ENCODE measurements around the gene PMVK.
A peak's percentile ranks its signal among the peaks of the same experiment; 100 is the strongest.

The PMVK gene

GRCh38 chr1:154962795-154963330 lies 26.3 kb upstream of the PMVK start:
- Histone ChIP-seq H3K36me3 (ENCODE audit: control insufficient read depth, insufficient read depth, low read length) (peaks cover 26% of the 10 kb centered on the region), H3K79me1 (ENCODE audit: low read length) (peaks cover 16% of the 10 kb centered on the region), H3K4me2 (ENCODE audit: low read length) (no peak overlapping the region), H4K8ac (ENCODE audit: low read depth, low read length) (no peak overlapping the region), H2BK120ac (ENCODE audit: low read depth, low read length) (no peak overlapping the region), H3K9ac (ENCODE audit: low read length) (no peak overlapping the region), H3K4me1 (ENCODE audit: control insufficient read depth, low read depth, low read length) (peaks cover 4% of the 10 kb centered on the region), H3K27me3 (ENCODE audit: insufficient read depth, low read length, poor library complexity) (no peaks in the 10 kb centered on the region), H4K5ac (ENCODE audit: low read length) (no peak overlapping the region), H3K23ac (ENCODE audit: low read length) (no peak overlapping the region), H3K4ac (ENCODE audit: low read depth, low read length) (no peak overlapping the region), H2BK15ac (replicated peaks; ENCODE audit: low read depth) (no peak overlapping the region), H2AK5ac (ENCODE audit: low read length) (no peak overlapping the region), H3K4me3 (ENCODE audit: low read length) (no peak overlapping the region), H3K27ac (ENCODE audit: low read depth, low read length) (no peak overlapping the region), H2BK5ac (ENCODE audit: low read length) (no peak overlapping the region), H3K56ac (ENCODE audit: low read length) (peak overlapping the region; percentile 64), H3K18ac (ENCODE audit: low read length) (no peak overlapping the region), H3K79me2 (ENCODE audit: control insufficient read depth, insufficient read depth, low read length) (peaks cover 14% of the 10 kb centered on the region)
- DNase-seq: no peak
- WGBS (ENCODE audit: extremely low coverage, insufficient coverage, low lambda C conversion rate): no CpG with 5 or more reads among the region's 6 CpGs

DNA sequence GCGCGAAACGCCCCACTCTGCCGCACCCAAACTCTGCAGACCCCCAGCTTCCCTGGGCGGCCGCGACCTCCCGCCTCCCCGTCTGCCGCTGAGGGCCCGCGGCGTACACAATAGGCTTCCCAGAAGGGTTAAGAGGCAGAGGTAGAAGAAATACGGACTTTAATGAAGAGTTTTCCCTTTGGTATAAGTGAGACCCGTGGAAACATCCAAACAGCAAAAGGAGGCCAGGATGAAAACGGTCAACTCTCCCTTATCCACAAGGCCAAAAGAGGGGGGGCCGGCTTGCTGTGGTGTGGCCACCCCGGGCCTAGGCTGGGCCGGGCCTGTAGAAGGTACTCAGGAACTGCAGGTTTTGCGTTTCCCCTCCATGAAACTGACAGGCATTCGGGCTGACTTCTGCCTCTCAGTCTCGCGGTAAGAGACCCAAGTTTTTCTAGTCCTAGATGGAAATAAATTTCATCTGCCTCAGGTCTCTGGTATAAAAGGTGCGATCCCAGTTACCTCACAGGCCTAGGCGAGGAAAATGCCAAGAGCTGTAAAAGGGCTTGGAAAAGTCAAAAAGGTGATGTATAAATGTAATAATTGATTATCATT lies 25.7 kb upstream of the PMVK start:
- Histone ChIP-seq H3K18ac (ENCODE audit: low read length) (peak overlapping the region; percentile 85), H2AK5ac (ENCODE audit: low read length) (no peak overlapping the region), H3K27me3 (ENCODE audit: insufficient read depth, low read length, poor library complexity) (no peaks in the 10 kb centered on the region), H4K8ac (ENCODE audit: low read depth, low read length) (no peak overlapping the region), H3K79me2 (ENCODE audit: control insufficient read depth, insufficient read depth, low read length) (peaks cover 9% of the 10 kb centered on the region), H3K4me2 (ENCODE audit: low read length) (peak overlapping the region; percentile 53), H3K36me3 (ENCODE audit: control insufficient read depth, insufficient read depth, low read length) (peaks cover 23% of the 10 kb centered on the region), H2BK5ac (ENCODE audit: low read length) (no peak overlapping the region), H3K4me3 (ENCODE audit: low read length) (peak overlapping the region; percentile 6), H3K23ac (ENCODE audit: low read length) (no peak overlapping the region), H3K4ac (ENCODE audit: low read depth, low read length) (peak overlapping the region; percentile 70), H4K5ac (ENCODE audit: low read length) (peak overlapping the region; percentile 56), H2BK15ac (replicated peaks; ENCODE audit: low read depth) (no peak overlapping the region), H3K79me1 (ENCODE audit: low read length) (peaks cover 11% of the 10 kb centered on the region), H3K27ac (ENCODE audit: low read depth, low read length) (peak overlapping the region; percentile 90), H3K9ac (ENCODE audit: low read length) (peak overlapping the region; percentile 84), H3K56ac (ENCODE audit: low read length) (peak overlapping the region; percentile 95), H3K4me1 (ENCODE audit: control insufficient read depth, low read depth, low read length) (peaks cover 5% of the 10 kb centered on the region), H2BK120ac (ENCODE audit: low read depth, low read length) (no peak overlapping the region)
- WGBS (ENCODE audit: extremely low coverage, insufficient coverage, low lambda C conversion rate): no CpG with 5 or more reads among the region's 25 CpGs
- peak; percentile 60 for DNase-seq

DNA sequence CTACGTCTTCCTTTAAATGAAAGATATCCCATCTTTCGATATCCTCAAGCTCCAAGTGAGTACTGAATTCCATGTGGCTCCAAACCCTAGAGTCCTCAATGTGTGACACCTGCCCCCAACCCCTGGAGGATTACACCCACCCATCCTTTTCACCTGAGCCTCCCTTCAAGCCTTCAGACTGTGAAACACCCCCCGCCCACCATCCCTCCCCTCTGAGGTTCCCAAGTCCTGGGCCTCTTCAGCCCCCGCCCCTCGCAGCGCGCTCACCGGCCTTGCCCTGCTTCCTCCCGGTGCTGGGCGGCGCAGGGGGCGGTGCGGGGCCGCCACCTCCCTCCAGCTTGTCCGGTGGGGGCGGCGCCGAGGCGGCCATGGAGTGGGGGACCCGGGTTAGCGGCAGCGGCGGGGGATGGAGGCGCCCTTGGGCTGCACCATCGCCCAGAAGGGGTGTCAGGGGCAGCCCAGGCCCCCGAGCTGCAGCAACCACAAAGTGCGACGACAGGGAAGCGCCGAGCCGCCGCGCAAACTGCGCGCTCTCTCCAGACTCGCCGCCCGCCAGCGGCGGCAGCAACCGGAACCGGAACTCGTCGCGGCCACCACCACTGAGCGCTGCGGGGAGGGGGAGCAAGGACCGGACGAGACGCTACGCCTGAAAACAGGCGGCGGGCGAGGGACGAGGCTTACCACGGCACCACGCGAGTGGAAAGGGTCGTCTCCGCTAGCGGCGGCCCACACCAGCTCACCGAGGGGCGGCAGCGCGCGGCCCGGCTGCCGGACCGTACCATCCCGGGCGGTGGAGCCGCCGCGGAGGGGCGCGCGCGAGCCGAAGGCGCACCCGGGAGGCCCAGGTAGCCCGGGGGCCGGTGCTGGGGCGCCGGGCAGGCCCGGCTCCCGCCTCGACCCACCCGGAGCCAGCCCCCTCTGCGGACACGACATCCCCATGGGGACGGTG lies 25.0 kb upstream of the PMVK start, which contains the start of gene PYGO2:
Gene PYGO2, minus strand, starts transcription at position 576 of the 949 bp plus-strand sequence. Its CDS starts 206 bp downstream, at position 370.
- peak within 1 kb of the TSS; percentile 84 for H3K9ac ChIP-seq (ENCODE audit: low read length)
- peaks cover 10% of the 10 kb centered on the region for H3K79me1 ChIP-seq (ENCODE audit: low read length)
- H3K4me1 ChIP-seq (ENCODE audit: control insufficient read depth, low read depth, low read length): peaks cover 7% of the 10 kb centered on the region

GRCh38 chr1:154960446-154961136 lies 24.1 kb upstream of the PMVK start:
- peak overlapping the region; percentile 95 for H3K56ac ChIP-seq (ENCODE audit: low read length)
- DNase-seq: no peak

More for the DNA sequence above, 25.0 kb upstream of the PMVK start, which contains the start of gene PYGO2:
- Histone ChIP-seq H3K4me3 (ENCODE audit: low read length) (peak within 1 kb of the TSS; percentile 58), H2BK120ac (ENCODE audit: low read depth, low read length) (no peak within 1 kb of the TSS), H3K79me2 (ENCODE audit: control insufficient read depth, insufficient read depth, low read length) (peaks cover 9% of the 10 kb centered on the region), H2AK5ac (ENCODE audit: low read length) (no peak within 1 kb of the TSS), H3K56ac (ENCODE audit: low read length) (peak within 1 kb of the TSS; percentile 95), H3K18ac (ENCODE audit: low read length) (peak within 1 kb of the TSS; percentile 85), H3K27ac (ENCODE audit: low read depth, low read length) (peak within 1 kb of the TSS; percentile 90), H2BK5ac (ENCODE audit: low read length) (peak within 1 kb of the TSS; percentile 18), H3K4ac (ENCODE audit: low read depth, low read length) (peak within 1 kb of the TSS; percentile 88), H3K23ac (ENCODE audit: low read length) (peak within 1 kb of the TSS; percentile 54), H4K5ac (ENCODE audit: low read length) (peak within 1 kb of the TSS; percentile 56), H2BK15ac (replicated peaks; ENCODE audit: low read depth) (no peak within 1 kb of the TSS), H3K27me3 (ENCODE audit: insufficient read depth, low read length, poor library complexity) (no peaks in the 10 kb centered on the region), H4K8ac (ENCODE audit: low read depth, low read length) (no peak within 1 kb of the TSS), H3K4me2 (ENCODE audit: low read length) (peak within 1 kb of the TSS; percentile 63), H3K36me3 (ENCODE audit: control insufficient read depth, insufficient read depth, low read length) (peaks cover 17% of the 10 kb centered on the region)
- peak; percentile 89 for DNase-seq
- no CpG with 5 or more reads among the region's 93 CpGs for WGBS (ENCODE audit: extremely low coverage, insufficient coverage, low lambda C conversion rate)

GRCh38 chr1:154959426-154959780 lies 22.9 kb upstream of the PMVK start:
- Histone ChIP-seq H3K18ac (ENCODE audit: low read length) (no peak overlapping the region), H3K23ac (ENCODE audit: low read length) (no peak overlapping the region), H2AK5ac (ENCODE audit: low read length) (no peak overlapping the region), H3K27ac (ENCODE audit: low read depth, low read length) (no peak overlapping the region), H3K79me1 (ENCODE audit: low read length) (peaks cover 9% of the 10 kb centered on the region), H2BK15ac (replicated peaks; ENCODE audit: low read depth) (no peak overlapping the region), H3K9ac (ENCODE audit: low read length) (no peak overlapping the region), H3K4me3 (ENCODE audit: low read length) (no peak overlapping the region), H3K27me3 (ENCODE audit: insufficient read depth, low read length, poor library complexity) (no peaks in the 10 kb centered on the region), H4K8ac (ENCODE audit: low read depth, low read length) (no peak overlapping the region), H3K4me2 (ENCODE audit: low read length) (no peak overlapping the region), H3K36me3 (ENCODE audit: control insufficient read depth, insufficient read depth, low read length) (peaks cover 9% of the 10 kb centered on the region), H3K4ac (ENCODE audit: low read depth, low read length) (no peak overlapping the region), H4K5ac (ENCODE audit: low read length) (no peak overlapping the region), H3K56ac (ENCODE audit: low read length) (no peak overlapping the region), H2BK120ac (ENCODE audit: low read depth, low read length) (no peak overlapping the region), H3K4me1 (ENCODE audit: control insufficient read depth, low read depth, low read length) (peaks cover 11% of the 10 kb centered on the region), H3K79me2 (ENCODE audit: control insufficient read depth, insufficient read depth, low read length) (peaks cover 6% of the 10 kb centered on the region), H2BK5ac (ENCODE audit: low read length) (no peak overlapping the region)
- WGBS (ENCODE audit: extremely low coverage, insufficient coverage, low lambda C conversion rate): no CpG with 5 or more reads among the region's 7 CpGs
- no peak for DNase-seq

More at GRCh38 chr1:154960446-154961136, 24.1 kb upstream of the PMVK start:
- WGBS (ENCODE audit: extremely low coverage, insufficient coverage, low lambda C conversion rate): no CpG with 5 or more reads among the region's 10 CpGs
- peaks cover 7% of the 10 kb centered on the region for H3K4me1 ChIP-seq (ENCODE audit: control insufficient read depth, low read depth, low read length)
- H2BK15ac ChIP-seq (replicated peaks; ENCODE audit: low read depth): no peak overlapping the region
- H2AK5ac ChIP-seq (ENCODE audit: low read length): no peak overlapping the region
- H3K23ac ChIP-seq (ENCODE audit: low read length): no peak overlapping the region
- no peak overlapping the region for H2BK120ac ChIP-seq (ENCODE audit: low read depth, low read length)
- no peak overlapping the region for H2BK5ac ChIP-seq (ENCODE audit: low read length)
- no peak overlapping the region for H4K8ac ChIP-seq (ENCODE audit: low read depth, low read length)
- H4K5ac ChIP-seq (ENCODE audit: low read length): no peak overlapping the region
- peaks cover 15% of the 10 kb centered on the region for H3K36me3 ChIP-seq (ENCODE audit: control insufficient read depth, insufficient read depth, low read length)
- peaks cover 9% of the 10 kb centered on the region for H3K79me2 ChIP-seq (ENCODE audit: control insufficient read depth, insufficient read depth, low read length)
- H3K4me3 ChIP-seq (ENCODE audit: low read length): peak overlapping the region; percentile 58
- H3K27ac ChIP-seq (ENCODE audit: low read depth, low read length): no peak overlapping the region
- H3K27me3 ChIP-seq (ENCODE audit: insufficient read depth, low read length, poor library complexity): no peaks in the 10 kb centered on the region
- no peak overlapping the region for H3K4ac ChIP-seq (ENCODE audit: low read depth, low read length)
- H3K4me2 ChIP-seq (ENCODE audit: low read length): peak overlapping the region; percentile 63
- peaks cover 8% of the 10 kb centered on the region for H3K79me1 ChIP-seq (ENCODE audit: low read length)
- peak overlapping the region; percentile 84 for H3K9ac ChIP-seq (ENCODE audit: low read length)
- H3K18ac ChIP-seq (ENCODE audit: low read length): no peak overlapping the region
